Right ventricle myocardium superior (tissue), 1 donor: Measurements from ENCODE around the gene BZW2. TPM values are rescaled to one million over a fixed set of nuclear protein-coding genes. Genes with fewer than 3 reads are reported as not detected.
"Not testable (repeated sequence)": the region's sequence is repeated elsewhere in the genome, so short reads cannot be mapped to it uniquely, and the experiment has no call there.

Experiments
- ATAC-seq: fragments of 200-7000 bp; cut with Tn5 transposase; one replicate; pipeline ENCODE4 v1.9.1; 2020; ENCODE audit warnings: mild to moderate bottlenecking; ENCODE audit not compliant: poor library complexity
- DNase-seq: peaks from one replicate; pipeline ENCODE4 v3.0.0-alpha.2; 2020
- intact Hi-C: fragments of 100-400 bp; cut with DNase I; formaldehyde crosslinking; loops from one replicate; pipeline ENCODE4 v1.11.2; 2022
- total RNA-seq: library from RNA; stranded (reverse); fragmentation: NEBNext Ultra II Directional; extraction: Animal tissue kit (Norgen Biotek cat#: 25700); gene quantifications from one replicate; pipeline ENCODE4 v1.2.1, GENCODE V29; 2021
- donor health status: DM: no; HTN: yes; CAD: no; lungs with severe emphysema.

BZW2 gene
- total RNA-seq, 1 donor from 2014 or later = 359 TPM

GRCh38 chr7:16661924-16662323 is 15.9 kb downstream of the BZW2 start:
- intact Hi-C loops = no loop called here
- ATAC-seq (peak; percentile 93), DNase-seq (no peak)

GRCh38 chr7:16667355-16667754 is 21.4 kb downstream of the BZW2 start:
- peak; percentile 21 for ATAC-seq
- intact Hi-C loops = no loop called here
- no peak for DNase-seq

GRCh38 chr7:16668049-16668858 is 22.3 kb downstream of the BZW2 start:
- intact Hi-C loops = no loop called here
- DNase-seq (peak; percentile 71), ATAC-seq (peak; percentile 88)

- DNase-seq = no peak
- intact Hi-C loops = no loop called here
- no peak for ATAC-seq
Observed at GRCh38 chr7:16668978-16669377, 23.0 kb downstream of the BZW2 start.

GRCh38 chr7:16669581-16669980 is 23.6 kb downstream of the BZW2 start:
- intact Hi-C loops = no loop called here
- DNase-seq (no peak), ATAC-seq (no peak)

- ATAC-seq = peak; percentile 32
- intact Hi-C loops = no loop called here
Observed at GRCh38 chr7:16670021-16670420, 24.0 kb downstream of the BZW2 start.

GRCh38 chr7:16670731-16671344 is 24.9 kb downstream of the BZW2 start:
- intact Hi-C loops = no loop called here
- ATAC-seq (no peak), DNase-seq (no peak)

More at GRCh38 chr7:16670021-16670420, 24.0 kb downstream of the BZW2 start:
- no peak for DNase-seq

GRCh38 chr7:16671811-16672210 is 25.8 kb downstream of the BZW2 start:
- DNase-seq (no peak), ATAC-seq (no peak)
- intact Hi-C loops = no loop called here

GRCh38 chr7:16675277-16675676 is 29.3 kb downstream of the BZW2 start:
- ATAC-seq (no peak), DNase-seq (no peak)
- intact Hi-C loops = no loop called here

- DNase-seq (no peak), ATAC-seq (no peak)
- intact Hi-C loops = no loop called here
Observed at GRCh38 chr7:16677978-16678494, 32.1 kb downstream of the BZW2 start.

GRCh38 chr7:16678645-16679566 is 32.9 kb downstream of the BZW2 start:
- ATAC-seq, intact Hi-C loops, DNase-seq: not testable (repeated sequence)

- ATAC-seq (no peak), DNase-seq (no peak)
- intact Hi-C loops = no loop called here
Observed at GRCh38 chr7:16684935-16685334, 39.0 kb downstream of the BZW2 start.

GRCh38 chr7:16685535-16685934 is 39.6 kb downstream of the BZW2 start:
- no peak for ATAC-seq
- intact Hi-C loops = no loop called here

GRCh38 chr7:16688249-16688648 is 42.3 kb downstream of the BZW2 start:
- intact Hi-C loops = no loop called here
- DNase-seq (no peak), ATAC-seq (no peak)

More at GRCh38 chr7:16685535-16685934, 39.6 kb downstream of the BZW2 start:
- DNase-seq = no peak

- no peak for DNase-seq
- intact Hi-C loops = no loop called here
- ATAC-seq = no peak
Observed at GRCh38 chr7:16691241-16691640, 45.3 kb downstream of the BZW2 start.

- DNase-seq (no peak), ATAC-seq (no peak)
- intact Hi-C loops = no loop called here
Observed at GRCh38 chr7:16693601-16694318, 47.8 kb downstream of the BZW2 start.

GRCh38 chr7:16694806-16695205 is 48.8 kb downstream of the BZW2 start:
- DNase-seq = no peak
- no peak for ATAC-seq
- intact Hi-C loops = loop anchor here (5.0 kb wide), 1 partner anchor 222 kb away; no protein-coding TSS in a partner anchor

- DNase-seq (no peak), ATAC-seq (peak; percentile 79)
- intact Hi-C loops = loop anchor here (5.0 kb wide), 1 partner anchor 222 kb away; no protein-coding TSS in a partner anchor
Observed at GRCh38 chr7:16695621-16696237, 49.7 kb downstream of the BZW2 start.
